ENCODE data around the gene ENTPD8.

GRCh38 chr9:137486141-137486490 is 45.0 kb upstream of the ENTPD8 start:
- no peak for TF ChIP-seq EZH2 (IDR thresholded peaks at IDR 0.05; ENCODE audit: borderline replicate concordance, low read length)
- no peak for TF ChIP-seq CTCF (conservative IDR thresholded peaks at IDR 0.05 in 1 of 2, IDR thresholded peaks at IDR 0.05 in 1 of 2; ENCODE audit: extremely low read depth in 1 of 2, insufficient read depth in 1 of 2, low read depth in 1 of 2, low read length in 2 of 2)
